ENCODE measurements around the gene ZDHHC11. TPM values are rescaled to one million over a fixed set of nuclear protein-coding genes. Genes with fewer than 3 reads are reported as not detected.
"Not testable (repeated sequence)": the region's sequence is repeated elsewhere in the genome, so short reads cannot be mapped to it uniquely, and the experiment has no call there.

Gene ZDHHC11
- total and polyA plus RNA-seq, 7 experiments from 2014 or later = 0.20 to 22.1 (median 8.8) TPM; not detected in 1

DNA sequence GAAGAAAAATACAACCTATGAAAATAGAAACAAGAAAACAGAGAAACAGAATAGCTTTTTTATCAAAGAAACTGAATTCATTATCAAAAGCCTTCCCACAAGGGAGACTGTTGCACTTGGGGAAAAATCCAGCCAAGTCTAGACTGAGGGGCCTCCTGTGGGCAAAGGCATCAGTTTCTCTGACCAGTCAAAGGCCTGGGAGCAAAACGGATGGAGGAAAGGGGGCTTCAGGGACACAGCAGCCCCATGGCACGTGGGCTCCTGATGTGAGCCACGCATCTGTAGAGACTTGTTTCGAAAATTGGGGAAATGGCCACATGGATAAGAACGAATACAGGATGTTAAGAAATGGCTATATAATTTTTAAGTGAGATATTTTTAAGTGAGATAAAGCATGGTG lies 87.4 kb downstream of the ZDHHC11 start:
- H3K27me3 Mint-ChIP-seq = no peaks in the 10 kb centered on the region
- Histone ChIP-seq H3K27me3 (ENCODE audit: control insufficient read depth in 2 of 2, insufficient read depth in 2 of 2, low read length in 2 of 2) (no peaks in the 10 kb centered on the region), H3K36me3 (ENCODE audit: control insufficient read depth in 2 of 3, insufficient read depth in 3 of 3, low read length in 3 of 3) (no peaks in the 10 kb centered on the region), H3K27ac (ENCODE audit: low read depth, low read length) (no peak overlapping the region), H3K4me3 (ENCODE audit: low read length) (no peak overlapping the region), H3K9me3 (ENCODE audit: control insufficient read depth in 2 of 3, low read length in 3 of 3) (no peaks in the 10 kb centered on the region), H3K4me1 (ENCODE audit: control insufficient read depth in 2 of 2, insufficient read depth in 2 of 2, low read length in 2 of 2) (peaks cover 0 to 4% of the 10 kb centered on the region in 2 donors)
- peaks cover 4 to 15% (median 8%) of the 10 kb centered on the region in 7 donors for H3K4me1 Mint-ChIP-seq
- CTCF ChIA-PET = interaction anchor here (0.7 kb wide), 1 partner anchor 87 kb away, joined by 4 read pairs; no protein-coding TSS in a partner anchor
- no peak overlapping the region for H3K4me3 Mint-ChIP-seq
- H3K9me3 Mint-ChIP-seq = no peaks in the 10 kb centered on the region
- ATAC-seq = no peak
- no peak overlapping the region for H3K27ac Mint-ChIP-seq
- H3K36me3 Mint-ChIP-seq = peaks cover 0 to 4% (median 0%) of the 10 kb centered on the region in 5 donors
- DNase-seq = no peak
- intact Hi-C loops (cut with micrococcal nuclease) = no loop called here
- POLR2A ChIA-PET = no interaction called here

DNA sequence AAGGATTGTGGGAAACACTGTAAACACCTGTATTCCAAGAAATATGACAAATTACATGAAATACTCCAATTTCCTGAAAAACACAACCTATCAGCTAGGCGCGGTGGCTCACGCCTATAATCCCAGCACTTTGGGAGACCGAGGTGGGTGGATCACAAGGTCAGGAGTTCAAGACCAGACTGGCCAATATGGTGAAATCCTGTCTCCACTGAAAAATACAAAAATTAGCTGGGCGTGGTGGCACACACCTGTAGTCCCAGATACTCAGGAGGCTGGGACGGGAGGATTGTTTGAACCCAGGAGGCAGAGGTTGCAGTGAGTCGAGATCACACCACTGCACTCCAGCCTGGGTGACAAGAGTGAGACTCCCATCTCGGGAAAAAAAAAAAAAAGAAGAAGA lies 87.8 kb downstream of the ZDHHC11 start:
- H3K9me3 Mint-ChIP-seq; H3K27me3 ChIP-seq (ENCODE audit: control insufficient read depth in 2 of 2, insufficient read depth in 2 of 2, low read length in 2 of 2); H3K4me3 Mint-ChIP-seq; DNase-seq; H3K4me3 ChIP-seq (ENCODE audit: low read length); H3K27me3 Mint-ChIP-seq; ATAC-seq; H3K27ac Mint-ChIP-seq; intact Hi-C loops (cut with micrococcal nuclease); H3K36me3 Mint-ChIP-seq; POLR2A ChIA-PET; H3K9me3 ChIP-seq (ENCODE audit: control insufficient read depth in 2 of 3, low read length in 3 of 3); H3K27ac ChIP-seq (ENCODE audit: low read depth, low read length); H3K4me1 ChIP-seq (ENCODE audit: control insufficient read depth in 2 of 2, insufficient read depth in 2 of 2, low read length in 2 of 2); H3K36me3 ChIP-seq (ENCODE audit: control insufficient read depth in 2 of 3, insufficient read depth in 3 of 3, low read length in 3 of 3): not testable (repeated sequence)
- H3K4me1 Mint-ChIP-seq = peaks cover 4 to 15% (median 8%) of the 10 kb centered on the region in 7 donors
- CTCF ChIA-PET = interaction anchor here (0.7 kb wide), 1 partner anchor 87 kb away, joined by 4 read pairs; no protein-coding TSS in a partner anchor

DNA sequence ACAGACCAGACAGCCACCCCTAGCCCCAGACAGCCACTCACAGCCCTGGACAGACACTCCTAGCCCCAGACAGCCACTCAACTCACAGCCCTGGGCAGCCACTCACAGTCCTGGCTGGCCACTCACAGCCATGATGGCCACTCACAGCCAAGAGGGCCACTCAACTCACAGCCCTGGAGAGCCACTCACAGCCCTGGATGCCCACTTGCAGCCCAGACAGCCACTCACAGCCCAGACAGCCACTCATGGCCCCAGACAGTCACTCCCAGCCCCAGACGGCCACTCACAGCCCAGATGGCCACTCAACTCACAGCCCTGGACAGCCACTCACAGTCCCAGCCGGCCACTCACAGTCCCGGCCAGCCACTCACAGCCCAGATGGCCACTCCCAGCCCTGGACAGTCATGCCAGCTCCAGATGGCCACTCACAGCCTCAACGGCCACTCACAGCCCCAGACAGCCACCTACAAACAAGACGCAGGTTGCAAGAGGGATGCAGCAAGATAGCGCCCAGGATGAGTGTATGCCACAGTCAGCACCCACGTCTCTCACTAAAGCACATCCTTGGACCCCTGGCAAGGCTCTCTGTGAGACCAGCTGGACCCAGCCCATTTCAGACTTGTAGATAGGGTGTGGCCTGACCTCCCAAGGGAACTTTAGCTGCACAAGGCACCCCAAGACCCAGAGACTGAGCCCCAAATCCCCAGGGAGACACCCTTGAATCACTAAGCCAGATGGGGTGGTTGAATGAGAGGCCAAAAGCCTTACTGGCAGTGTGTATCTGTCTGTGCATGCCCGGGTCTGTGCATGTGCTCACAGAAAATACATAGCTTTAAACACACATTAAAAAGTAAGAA lies 88.7 kb downstream of the ZDHHC11 start:
- no peak for DNase-seq
- H3K4me1 ChIP-seq (ENCODE audit: control insufficient read depth in 2 of 2, insufficient read depth in 2 of 2, low read length in 2 of 2) = peaks cover 0 to 6% of the 10 kb centered on the region in 2 donors
- H3K36me3 ChIP-seq (ENCODE audit: control insufficient read depth in 2 of 3, insufficient read depth in 3 of 3, low read length in 3 of 3) = no peaks in the 10 kb centered on the region
- CTCF ChIA-PET = no interaction called here
- no peak overlapping the region for H3K4me3 Mint-ChIP-seq
- no peak for ATAC-seq
- no peak overlapping the region for H3K27ac ChIP-seq (ENCODE audit: low read depth, low read length)
- intact Hi-C loops (cut with micrococcal nuclease) = no loop called here
- H3K4me1 Mint-ChIP-seq = peaks cover 4 to 18% (median 8%) of the 10 kb centered on the region in 7 donors
- H3K27me3 ChIP-seq (ENCODE audit: control insufficient read depth in 2 of 2, insufficient read depth in 2 of 2, low read length in 2 of 2) = no peaks in the 10 kb centered on the region
- H3K36me3 Mint-ChIP-seq = peaks cover 0 to 4% (median 0%) of the 10 kb centered on the region in 5 donors
- H3K27ac Mint-ChIP-seq = peak overlapping the region in 1 of 9 donors; percentile 59
- no peaks in the 10 kb centered on the region for H3K9me3 Mint-ChIP-seq
- POLR2A ChIA-PET = no interaction called here
- no peaks in the 10 kb centered on the region for H3K27me3 Mint-ChIP-seq
- H3K9me3 ChIP-seq (ENCODE audit: control insufficient read depth in 2 of 3, low read length in 3 of 3) = no peaks in the 10 kb centered on the region
- no peak overlapping the region for H3K4me3 ChIP-seq (ENCODE audit: low read length)

DNA sequence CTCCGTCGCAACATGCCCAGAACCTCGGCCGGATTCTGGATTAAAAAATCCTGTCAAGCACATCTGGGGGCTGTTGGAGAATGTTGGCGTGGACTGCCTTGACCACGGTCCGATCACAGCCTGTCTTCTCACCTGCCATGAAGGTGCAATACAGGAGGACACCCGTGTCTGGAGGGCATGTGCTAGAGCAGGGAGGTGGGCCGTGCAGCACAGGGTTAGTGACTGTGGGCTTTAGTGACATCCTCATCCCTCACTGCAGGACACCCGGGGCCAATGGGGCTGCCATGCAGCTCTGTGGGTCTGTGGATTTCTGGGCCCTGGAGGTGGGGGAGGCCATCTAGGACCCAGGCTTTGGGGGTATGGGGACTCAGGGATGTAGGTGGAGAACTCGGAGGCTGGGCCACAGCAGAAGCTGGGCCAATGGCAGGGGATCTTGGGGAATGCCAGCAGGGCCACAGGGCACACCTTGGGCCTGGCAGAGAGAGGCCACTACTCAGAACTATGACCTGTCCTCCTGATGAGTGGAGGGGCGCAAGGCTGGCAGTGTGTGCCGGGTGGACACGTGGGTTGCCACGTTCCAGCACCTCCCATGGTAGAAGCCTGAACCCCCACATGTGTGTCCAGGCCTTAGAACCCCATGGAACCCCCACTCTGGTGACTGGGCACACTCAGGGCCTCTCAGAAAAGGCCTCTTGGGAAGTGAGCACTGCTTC lies 89.6 kb downstream of the ZDHHC11 start:
- ATAC-seq (no peak), DNase-seq (no peak)
- intact Hi-C loops (cut with micrococcal nuclease) = no loop called here
- peaks cover 0 to 6% of the 10 kb centered on the region in 2 donors for H3K4me1 ChIP-seq (ENCODE audit: control insufficient read depth in 2 of 2, insufficient read depth in 2 of 2, low read length in 2 of 2)
- H3K27me3 ChIP-seq (ENCODE audit: control insufficient read depth in 2 of 2, insufficient read depth in 2 of 2, low read length in 2 of 2) = no peaks in the 10 kb centered on the region
- Mint-ChIP-seq H3K4me3 (no peak overlapping the region), H3K9me3 (no peaks in the 10 kb centered on the region), H3K27ac (no peak overlapping the region), H3K27me3 (no peaks in the 10 kb centered on the region), H3K4me1 (peaks cover 4 to 18% (median 8%) of the 10 kb centered on the region in 7 donors), H3K36me3 (peaks cover 0 to 4% (median 0%) of the 10 kb centered on the region in 5 donors)
- no peaks in the 10 kb centered on the region for H3K36me3 ChIP-seq (ENCODE audit: control insufficient read depth in 2 of 3, insufficient read depth in 3 of 3, low read length in 3 of 3)
- no peaks in the 10 kb centered on the region for H3K9me3 ChIP-seq (ENCODE audit: control insufficient read depth in 2 of 3, low read length in 3 of 3)
- H3K4me3 ChIP-seq (ENCODE audit: low read length) = no peak overlapping the region
- ChIA-PET POLR2A (interaction anchor here (0.6 kb wide), 1 partner anchor 77 kb away, joined by 3 read pairs; no protein-coding TSS in a partner anchor), CTCF (no interaction called here)
- H3K27ac ChIP-seq (ENCODE audit: low read depth, low read length) = no peak overlapping the region

DNA sequence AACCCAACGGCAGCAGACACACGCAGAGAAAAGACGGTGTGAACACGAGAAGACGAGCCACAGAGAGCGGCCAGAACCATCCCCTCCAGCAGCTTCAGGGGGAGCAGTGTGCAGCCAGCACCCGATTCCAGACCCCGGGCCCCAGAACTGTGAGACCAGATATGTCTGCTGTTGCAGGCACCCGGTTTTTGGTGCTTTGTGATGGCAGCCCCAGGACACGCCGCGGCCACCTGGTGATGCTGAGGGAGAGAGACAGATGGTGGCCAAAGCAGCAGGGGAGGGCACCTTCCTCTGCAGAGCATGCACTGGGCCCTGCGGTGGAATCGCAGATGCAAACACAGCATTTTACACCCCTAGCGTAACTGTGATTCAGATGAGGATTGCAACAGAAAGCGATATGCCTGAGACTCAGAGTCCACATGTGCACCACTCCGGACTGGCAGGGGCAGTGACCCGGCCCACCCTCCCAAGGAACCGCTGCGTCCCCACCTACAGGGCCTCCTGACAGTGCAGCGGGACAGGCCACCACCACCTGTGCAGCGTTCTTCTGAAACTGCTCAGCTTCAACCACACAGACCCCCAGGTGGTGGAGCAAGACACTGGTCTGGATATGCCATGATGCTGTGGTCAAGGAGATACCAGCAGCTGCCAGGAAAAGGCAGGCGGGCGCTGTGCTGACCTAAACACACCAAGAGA lies 90.3 kb downstream of the ZDHHC11 start:
- H3K4me1 Mint-ChIP-seq = peaks cover 4 to 18% (median 8%) of the 10 kb centered on the region in 7 donors
- H3K36me3 Mint-ChIP-seq = peaks cover 0 to 2% (median 0%) of the 10 kb centered on the region in 5 donors
- H3K4me3 Mint-ChIP-seq = no peak overlapping the region
- H3K9me3 ChIP-seq (ENCODE audit: control insufficient read depth in 2 of 3, low read length in 3 of 3) = no peaks in the 10 kb centered on the region
- no peaks in the 10 kb centered on the region for H3K27me3 Mint-ChIP-seq
- ATAC-seq (no peak), DNase-seq (no peak)
- ChIA-PET CTCF (no interaction called here), POLR2A (interaction anchor here (0.6 kb wide), 1 partner anchor 76 kb away, joined by 3 read pairs; no protein-coding TSS in a partner anchor)
- H3K27ac ChIP-seq (ENCODE audit: low read depth, low read length) = no peak overlapping the region
- no peaks in the 10 kb centered on the region for H3K36me3 ChIP-seq (ENCODE audit: control insufficient read depth in 2 of 3, insufficient read depth in 3 of 3, low read length in 3 of 3)
- no peak overlapping the region for H3K4me3 ChIP-seq (ENCODE audit: low read length)
- peaks cover 0 to 6% of the 10 kb centered on the region in 2 donors for H3K4me1 ChIP-seq (ENCODE audit: control insufficient read depth in 2 of 2, insufficient read depth in 2 of 2, low read length in 2 of 2)
- no peaks in the 10 kb centered on the region for H3K9me3 Mint-ChIP-seq
- no peaks in the 10 kb centered on the region for H3K27me3 ChIP-seq (ENCODE audit: control insufficient read depth in 2 of 2, insufficient read depth in 2 of 2, low read length in 2 of 2)
- intact Hi-C loops (cut with micrococcal nuclease) = no loop called here
- H3K27ac Mint-ChIP-seq = no peak overlapping the region

DNA sequence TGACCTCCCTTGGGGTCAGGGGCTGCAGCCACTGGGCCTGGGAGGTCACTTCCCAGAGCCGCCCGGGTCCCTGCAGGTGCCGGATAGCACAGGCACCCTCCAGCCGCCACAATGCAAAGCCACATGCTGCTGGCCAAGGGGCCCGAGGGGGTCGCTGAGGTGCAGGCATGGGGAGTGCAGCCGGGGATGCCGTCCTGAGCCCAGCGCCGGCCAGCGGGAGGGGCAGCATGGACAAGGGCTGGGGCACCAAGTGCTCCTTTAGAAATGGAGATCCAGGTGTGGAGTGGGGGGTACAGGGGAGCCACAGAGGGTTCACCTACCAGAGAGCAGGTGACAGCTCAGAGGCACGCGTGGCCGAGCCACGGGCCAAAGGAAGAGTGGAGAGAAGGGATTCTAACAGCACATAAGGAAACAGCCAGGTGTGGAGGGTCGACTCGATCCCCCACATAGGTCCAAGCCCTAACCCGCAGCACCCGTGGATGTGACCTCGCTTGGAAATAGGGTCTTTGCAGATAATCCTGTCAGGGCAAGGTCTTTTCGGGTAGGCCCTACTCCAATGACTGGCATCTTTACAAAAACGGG lies 90.9 kb downstream of the ZDHHC11 start:
- no peak overlapping the region for H3K4me3 ChIP-seq (ENCODE audit: low read length)
- CTCF ChIA-PET = no interaction called here
- Mint-ChIP-seq H3K9me3 (no peaks in the 10 kb centered on the region), H3K4me3 (no peak overlapping the region), H3K4me1 (peaks cover 4 to 18% (median 8%) of the 10 kb centered on the region in 7 donors), H3K36me3 (no peaks in the 10 kb centered on the region), H3K27me3 (no peaks in the 10 kb centered on the region), H3K27ac (no peak overlapping the region)
- no peaks in the 10 kb centered on the region for H3K36me3 ChIP-seq (ENCODE audit: control insufficient read depth in 2 of 3, insufficient read depth in 3 of 3, low read length in 3 of 3)
- H3K9me3 ChIP-seq (ENCODE audit: control insufficient read depth in 2 of 3, low read length in 3 of 3) = no peaks in the 10 kb centered on the region
- no peaks in the 10 kb centered on the region for H3K27me3 ChIP-seq (ENCODE audit: control insufficient read depth in 2 of 2, insufficient read depth in 2 of 2, low read length in 2 of 2)
- DNase-seq (no peak), ATAC-seq (no peak)
- peaks cover 0 to 6% of the 10 kb centered on the region in 2 donors for H3K4me1 ChIP-seq (ENCODE audit: control insufficient read depth in 2 of 2, insufficient read depth in 2 of 2, low read length in 2 of 2)
- POLR2A ChIA-PET = no interaction called here
- no peak overlapping the region for H3K27ac ChIP-seq (ENCODE audit: low read depth, low read length)
- intact Hi-C loops (cut with micrococcal nuclease) = loop anchor here in 1 of 2 donors (5.0 kb wide), 1 partner anchor 82 kb away; no protein-coding TSS in a partner anchor
